A673 (cell line): ENCODE data around the gene CCDC102B.

Experiments
- CTCF ChIP-seq: fragments of 300-800, 200-600 bp; sonication (generic); conservative IDR thresholded peaks from 2 replicates; pipeline ENCODE4 v1.5.1; 2017; ENCODE audit warnings: low read depth, mild to moderate bottlenecking, antibody characterized with exemption, low read length, moderate library complexity, mixed read lengths
- EZH2 ChIP-seq: fragments of 200-600 bp; sonication (generic); IDR thresholded peaks from 2 replicates; pipeline ENCODE4 v1.6.1; 2017; ENCODE audit warnings: borderline replicate concordance, low read depth, mild to moderate bottlenecking, mixed read lengths, antibody characterized with exemption, low read length; ENCODE audit not compliant: poor library complexity, severe bottlenecking

- TF ChIP-seq CTCF (no peak), EZH2 (no peak)
These were observed 6.1 kb upstream of the CCDC102B start for GRCh38 chr18:68791801-68792200.
